ENCODE results near the gene ADAMTS19. TPM values are rescaled to one million over a fixed set of nuclear protein-coding genes. Genes with fewer than 3 reads are reported as not detected.

ADAMTS19 gene
- total and polyA plus RNA-seq, 7 donors: 0.01 to 0.69 (median 0.24) TPM; not detected in 1

- DNase-seq: no peak
- ATAC-seq: peak in 2 of 4 donors; percentile 48 to 57
- H3K27ac ChIP-seq: no peak overlapping the region
- WGBS, 3 donors: 41 to 49% (median 48%) methylated on average over 3 of the region's 3 CpGs
- no peak for TF ChIP-seq CTCF (IDR thresholded peaks at IDR 0.05)
- intact Hi-C loops (cut with DNase I): no loop called here
- no peaks in the 10 kb centered on the region for H3K4me1 ChIP-seq
- no peaks in the 10 kb centered on the region for H3K36me3 ChIP-seq (ENCODE audit: insufficient read depth in 1 of 2, low read depth in 1 of 2)
- no peaks in the 10 kb centered on the region for H3K27me3 ChIP-seq (ENCODE audit: insufficient read depth in 3 of 3, low read length in 2 of 3)
- no peaks in the 10 kb centered on the region for H3K9me3 ChIP-seq
- H3K4me3 ChIP-seq: no peak overlapping the region
These were observed 40.0 kb downstream of the ADAMTS19 start for GRCh38 chr5:129500101-129500500.

- intact Hi-C loops (cut with DNase I): no loop called here
- Histone ChIP-seq H3K9me3 (no peaks in the 10 kb centered on the region), H3K27me3 (ENCODE audit: insufficient read depth in 3 of 3, low read length in 2 of 3) (no peaks in the 10 kb centered on the region), H3K27ac (no peak overlapping the region), H3K36me3 (ENCODE audit: insufficient read depth in 1 of 2, low read depth in 1 of 2) (no peaks in the 10 kb centered on the region), H3K4me3 (no peak overlapping the region), H3K4me1 (no peaks in the 10 kb centered on the region)
- WGBS, 3 donors: 88 to 94% (median 90%) methylated on average over 1 of the region's 1 CpG
- DNase-seq: no peak
- no peak for TF ChIP-seq CTCF (IDR thresholded peaks at IDR 0.05)
- peak in 3 of 4 donors; percentile 65 to 95 (median 95) for ATAC-seq
These were observed 46.0 kb downstream of the ADAMTS19 start for GRCh38 chr5:129506086-129506485.

GRCh38 chr5:129506950-129507349 lies 46.9 kb downstream of the ADAMTS19 start:
- DNase-seq (no peak), ATAC-seq (no peak)
- H3K9me3 ChIP-seq: no peaks in the 10 kb centered on the region
- no peak overlapping the region for H3K4me3 ChIP-seq
- no peaks in the 10 kb centered on the region for H3K4me1 ChIP-seq
- H3K36me3 ChIP-seq (ENCODE audit: insufficient read depth in 1 of 2, low read depth in 1 of 2): no peaks in the 10 kb centered on the region
- no peak for TF ChIP-seq CTCF (IDR thresholded peaks at IDR 0.05)
- no peaks in the 10 kb centered on the region for H3K27me3 ChIP-seq (ENCODE audit: insufficient read depth in 3 of 3, low read length in 2 of 3)
- intact Hi-C loops (cut with DNase I): no loop called here
- no peak overlapping the region for H3K27ac ChIP-seq

GRCh38 chr5:129507527-129507926 lies 47.4 kb downstream of the ADAMTS19 start:
- intact Hi-C loops (cut with DNase I): no loop called here
- Histone ChIP-seq H3K27me3 (ENCODE audit: insufficient read depth in 3 of 3, low read length in 2 of 3) (no peaks in the 10 kb centered on the region), H3K36me3 (ENCODE audit: insufficient read depth in 1 of 2, low read depth in 1 of 2) (no peaks in the 10 kb centered on the region), H3K4me3 (no peak overlapping the region), H3K9me3 (no peaks in the 10 kb centered on the region), H3K4me1 (no peaks in the 10 kb centered on the region), H3K27ac (no peak overlapping the region)
- no peak for TF ChIP-seq CTCF (IDR thresholded peaks at IDR 0.05)
- DNase-seq (no peak), ATAC-seq (no peak)
- 87 to 88% (median 87%) methylated on average over 6 of the region's 6 CpGs for whole genome bisulfite sequencing, 3 donors

- no peaks in the 10 kb centered on the region for H3K36me3 ChIP-seq (ENCODE audit: insufficient read depth in 1 of 2, low read depth in 1 of 2)
- no peak for DNase-seq
- no peaks in the 10 kb centered on the region for H3K4me1 ChIP-seq
- ATAC-seq: no peak
- intact Hi-C loops (cut with DNase I): no loop called here
- no peaks in the 10 kb centered on the region for H3K9me3 ChIP-seq
- no peaks in the 10 kb centered on the region for H3K27me3 ChIP-seq (ENCODE audit: insufficient read depth in 3 of 3, low read length in 2 of 3)
- no peak for TF ChIP-seq CTCF (IDR thresholded peaks at IDR 0.05)
- H3K4me3 ChIP-seq: no peak overlapping the region
- 53 to 77% (median 67%) methylated on average over 2 of the region's 2 CpGs for WGBS, 3 donors
- H3K27ac ChIP-seq: no peak overlapping the region
These were observed 48.5 kb downstream of the ADAMTS19 start for GRCh38 chr5:129508606-129509005.

All from psoas muscle (tissue), 8 donors.